Fibroblast of lung (primary cell): Measurements from ENCODE around the gene DSTYK.

Experiments
- CTCF ChIP-seq, 2 donors: IDR thresholded peaks in 1 of 2; conservative IDR thresholded peaks in 1 of 2; 1 replicate in 1 of 2; 2 replicates in 1 of 2; pipeline ENCODE4 v1.5.1; 2011 to 2012; ENCODE audit warnings: low read length in 2 of 2, control low read depth in 1 of 2, inconsistent platforms in 1 of 2, low read depth in 1 of 2, mild to moderate bottlenecking in 1 of 2
- EZH2 ChIP-seq: IDR thresholded peaks from 2 replicates; pipeline ENCODE4 v1.5.1; 2012; ENCODE audit warnings: low read length, control low read depth, mild to moderate bottlenecking; ENCODE audit errors: missing control alignments

GRCh38 chr1:205183676-205184335 is 27.7 kb downstream of the DSTYK start:
- TF ChIP-seq CTCF (conservative IDR thresholded peaks at IDR 0.05 in 1 of 2, IDR thresholded peaks at IDR 0.05 in 1 of 2; ENCODE audit: low read depth in 1 of 2, low read length in 2 of 2), result no peak
- no peak for TF ChIP-seq EZH2
